GM12878 (cell line): ENCODE data around the gene DSTN. TPM values are rescaled to one million over a fixed set of nuclear protein-coding genes. Genes with fewer than 3 reads are reported as not detected.

Source experiments
- ATAC-seq: fragments of 200-7000 bp; cut with Tn5 transposase; 3 replicates; pipeline ENCODE4 v1.9.1; 2020; ENCODE audit warnings: mild to moderate bottlenecking, moderate library complexity
- BruUV-seq: library from RNA; stranded (reverse); fragments of 400-500 nt; replicated peaks from 2 replicates; lab custom pipeline; 2021; lab: Mats Ljungman, UMichigan
- CTCF ChIA-PET: fragments of 300-600 bp; sonication (Branson Sonifier 250); formaldehyde crosslinking; extraction: SDS; loops from one replicate; lab custom pipeline; 2021; ENCODE audit warnings: inconsistent platforms; lab: Yijun Ruan, JAX
- POLR2A ChIA-PET: fragments of 350-600 bp; formaldehyde crosslinking; extraction: SDS; loops from one replicate; lab custom pipeline; 2021; ENCODE audit warnings: inconsistent platforms; lab: Charles Lee
- RAD21 ChIA-PET: fragments of 300-600 bp; sonication (Branson Sonifier 250); formaldehyde crosslinking; loops from one replicate; lab custom pipeline; 2023; ENCODE audit warnings: antibody characterized with exemption; ENCODE audit not compliant: unreplicated experiment; lab: Charles Lee
- SMC1A ChIA-PET: fragments of 300-600 bp; sonication (Branson Sonifier 250); formaldehyde crosslinking; loops from one replicate; lab custom pipeline; 2023; ENCODE audit not compliant: unreplicated experiment, uncharacterized antibody; lab: Charles Lee
- DNase-seq: peaks from one replicate; pipeline ENCODE4 v3.0.0-alpha.2; 2011; ENCODE audit warnings: low read depth, low spot score
- FAIRE-seq: peaks from 3 replicates; lab custom pipeline; 2011; peaks lifted over from hg19 to GRCh38; lab: Jason Lieb, UNC
- H2AFZ ChIP-seq: 2 replicates; pipeline ENCODE4 v1.6.0; 2011; ENCODE audit warnings: low read depth, low read length, control low read depth; ENCODE audit not compliant: control insufficient read depth
- H3K27ac ChIP-seq: 2 replicates; pipeline ENCODE4 v1.5.1; 2011; ENCODE audit warnings: control low read depth; ENCODE audit not compliant: control insufficient read depth, insufficient read depth
- H3K27me3 ChIP-seq, 2 experiments: replicated peaks in 1 of 2; 2 replicates each; pipeline versions ENCODE4 v1.6.0 to v1.6.1; 2011; ENCODE audit warnings: low read length in 1 of 2; ENCODE audit not compliant: control insufficient read depth in 2 of 2, insufficient read depth in 2 of 2
- H3K36me3 ChIP-seq, 2 experiments: 2 replicates each; pipeline ENCODE4 v1.5.1; 2011; ENCODE audit warnings: low read length in 1 of 2; ENCODE audit not compliant: control insufficient read depth in 2 of 2, insufficient read depth in 2 of 2
- H3K4me1 ChIP-seq: 2 replicates; pipeline ENCODE4 v1.6.1; 2011; ENCODE audit warnings: mild to moderate bottlenecking, low read length, moderate library complexity, mixed read lengths; ENCODE audit not compliant: control insufficient read depth, insufficient read depth
- H3K4me2 ChIP-seq: 2 replicates; pipeline ENCODE4 v1.6.0; 2011; ENCODE audit warnings: control low read depth; ENCODE audit not compliant: control insufficient read depth, insufficient read depth
- H3K4me3 ChIP-seq: fragments of 200-600 bp; sonication (generic); 2 replicates; pipeline ENCODE4 v1.5.1; 2016
- H3K79me2 ChIP-seq: 2 replicates; pipeline ENCODE4 v1.6.0; 2011; ENCODE audit warnings: low read length; ENCODE audit not compliant: control insufficient read depth, insufficient read depth
- H3K9ac ChIP-seq: 2 replicates; pipeline ENCODE4 v1.8.0; 2011; ENCODE audit warnings: low read length, control low read depth, mixed read lengths; ENCODE audit not compliant: control insufficient read depth, insufficient read depth
- H3K9me3 ChIP-seq: replicated peaks from 3 replicates; pipeline ENCODE4 v1.5.1; 2011; ENCODE audit warnings: mild to moderate bottlenecking, low read length; ENCODE audit not compliant: control insufficient read depth, insufficient read depth
- H4K20me1 ChIP-seq: 2 replicates; pipeline ENCODE4 v1.6.0; 2011; ENCODE audit not compliant: control insufficient read depth, insufficient read depth
- CREM ChIP-seq: IDR thresholded peaks from 2 replicates; pipeline ENCODE4 v1.6.1; 2014; ENCODE audit warnings: antibody characterized with exemption, low read depth
- CTCF ChIP-seq, 3 experiments: IDR thresholded peaks in 2 of 3; conservative IDR thresholded peaks in 1 of 3; 2 replicates each; pipeline ENCODE4 v1.5.1; 2011; ENCODE audit warnings: low read depth in 3 of 3, low read length in 3 of 3, mild to moderate bottlenecking in 3 of 3, control low read depth in 2 of 3, moderate library complexity in 2 of 3, inconsistent platforms in 1 of 3, mixed read lengths in 1 of 3; ENCODE audit not compliant: control insufficient read depth in 2 of 3, insufficient read depth in 1 of 3; ENCODE audit errors: extremely low read depth in 1 of 3
- DPF2 ChIP-seq: fragments of 450-650 bp; IDR thresholded peaks from 2 replicates; pipeline ENCODE4 v1.6.1; 2017; ENCODE audit warnings: mild to moderate bottlenecking
- EED ChIP-seq: sonication (generic); IDR thresholded peaks from 2 replicates; pipeline ENCODE4 v1.6.1; 2016; ENCODE audit warnings: antibody characterized with exemption, low read depth
- IRF3 ChIP-seq: fragments of 450-650 bp; IDR thresholded peaks from 2 replicates; pipeline ENCODE4 v1.6.1; 2014; ENCODE audit warnings: mild to moderate bottlenecking
- KLF5 ChIP-seq: fragments of 450-650 bp; IDR thresholded peaks from 2 replicates; pipeline ENCODE4 v1.6.1; 2014; ENCODE audit warnings: mild to moderate bottlenecking; ENCODE audit not compliant: partially characterized antibody
- MYC ChIP-seq: IDR thresholded peaks from 2 replicates; pipeline ENCODE4 v1.6.1; 2011; ENCODE audit warnings: mild to moderate bottlenecking, low read length, moderate library complexity, inconsistent platforms; ENCODE audit not compliant: insufficient read depth, insufficient replicate concordance, insufficient read length, severe bottlenecking
- NFIC ChIP-seq: IDR thresholded peaks from 2 replicates; pipeline ENCODE4 v1.6.1; 2012; ENCODE audit warnings: low read depth, mild to moderate bottlenecking, inconsistent platforms, low read length, moderate library complexity
- NFXL1 ChIP-seq: fragments of 450-650 bp; IDR thresholded peaks from 2 replicates; pipeline ENCODE4 v1.6.1; 2017; ENCODE audit warnings: antibody characterized with exemption, mild to moderate bottlenecking, borderline replicate concordance
- PAX8 ChIP-seq: fragments of 450-650 bp; IDR thresholded peaks from 2 replicates; pipeline ENCODE4 v1.6.1; 2017; ENCODE audit warnings: mild to moderate bottlenecking, moderate library complexity
- RELA ChIP-seq: fragments of 450-650 bp; IDR thresholded peaks from 2 replicates; pipeline ENCODE4 v1.8.0; 2014; ENCODE audit warnings: borderline replicate concordance; ENCODE audit not compliant: partially characterized antibody
- SRF ChIP-seq, 2 experiments: IDR thresholded peaks; 2 replicates each; pipeline ENCODE4 v1.6.1; 2011; ENCODE audit warnings: low read depth in 2 of 2, low read length in 2 of 2, mild to moderate bottlenecking in 1 of 2, moderate library complexity in 1 of 2
- SUPT20H ChIP-seq: IDR thresholded peaks from 2 replicates; pipeline ENCODE4 v1.6.1; 2011; ENCODE audit warnings: low read depth, mild to moderate bottlenecking, low read length, moderate library complexity, borderline replicate concordance; ENCODE audit not compliant: control insufficient read depth
- TARDBP ChIP-seq: IDR thresholded peaks from 2 replicates; pipeline ENCODE4 v1.6.1; 2016; ENCODE audit warnings: borderline replicate concordance
- TCF12 ChIP-seq: IDR thresholded peaks from 2 replicates; pipeline ENCODE4 v1.6.1; 2011; ENCODE audit warnings: low read depth, mild to moderate bottlenecking, low read length
- TCF3 ChIP-seq: IDR thresholded peaks from 2 replicates; pipeline ENCODE4 v1.6.1; 2012; ENCODE audit warnings: low read depth, mild to moderate bottlenecking, low read length, borderline replicate concordance; ENCODE audit not compliant: insufficient read depth
- ZBTB40 ChIP-seq: fragments of 450-650 bp; IDR thresholded peaks from 2 replicates; pipeline ENCODE4 v1.6.1; 2016; ENCODE audit warnings: mild to moderate bottlenecking, moderate library complexity, borderline replicate concordance
- ZNF24 ChIP-seq: fragments of 450-650 bp; IDR thresholded peaks from 2 replicates; pipeline ENCODE4 v1.6.1; 2017; ENCODE audit warnings: antibody characterized with exemption, mild to moderate bottlenecking
- WGBS: methylation state at CpG from one replicate; pipeline ENCODE4 v1.1.6; 2016; ENCODE audit warnings: low lambda C conversion rate; ENCODE audit not compliant: insufficient replicate concordance, insufficient coverage; ENCODE audit errors: missing lambda C conversion rate; 5-methylcytosine and 5-hydroxymethylcytosine counted together
- in situ Hi-C: fragments of 300-500 bp; cut with MboI; formaldehyde crosslinking; loops from 9 replicates; pipeline ENCODE4 v1.14.3; 2018; ENCODE audit warnings: mixed read lengths
- intact Hi-C: fragments of 100-400 bp; cut with micrococcal nuclease; formaldehyde crosslinking; loops from one replicate; pipeline ENCODE4 v1.14.2; 2022; ENCODE audit not compliant: unreplicated experiment
- polyA plus RNA-seq, 11 experiments: library from polyadenylated mRNA; depleted of rRNA in 4 of 11; unstranded in 6 of 11; stranded (reverse) in 5 of 11; fragments of >200 nt; fragmentation: Nextera tagmentation in 4 of 11; fragmentation: Illumina TruSeq in 1 of 11; extraction: Ambion mirVana in 4 of 11; extraction: Trizol in 1 of 11; gene quantifications; 1 replicate in 1 of 11; 2 replicates in 10 of 11; pipeline versions ENCODE4 v1.2.1 to v1.2.3, GENCODE V29; 2011 to 2016; ENCODE audit warnings: inconsistent platforms in 2 of 11, missing spikeins in 2 of 11, low read depth in 1 of 11
- total RNA-seq, 4 experiments: library from RNA; depleted of rRNA in 3 of 4; stranded (reverse); fragments of >200 nt in 3 of 4; fragmentation: Illumina TruSeq in 1 of 4; extraction: Trizol in 1 of 4; gene quantifications; 2 replicates each; pipeline versions ENCODE4 v1.2.1 to v1.2.3, GENCODE V29; 2013 to 2021

The DSTN gene
- total and polyA plus RNA-seq, 10 of the 15 experiments (the other 5 are each of a cell fraction or from before 2014, with no cell fraction given): 26.7 to 137 (median 40.8) TPM

- no peaks in the 10 kb centered on the region for H3K36me3 ChIP-seq
- FAIRE-seq (no peak), ATAC-seq (no peak), DNase-seq (no peak)
- no peak overlapping the region for H3K27ac ChIP-seq
- H3K4me1 ChIP-seq: no peaks in the 10 kb centered on the region
- WGBS: 23% methylated on average over 5 of the region's 5 CpGs
- intact Hi-C loops: no loop called here
- H3K27me3 ChIP-seq: no peaks in the 10 kb centered on the region; a peak in 1 of 4 replicates
- no peaks in the 10 kb centered on the region for H4K20me1 ChIP-seq
- RAD21 ChIA-PET: no interaction called here
- no peak overlapping the region for H3K4me3 ChIP-seq
- no peaks in the 10 kb centered on the region for H3K79me2 ChIP-seq
- POLR2A ChIA-PET: no interaction called here
- BruUV-seq: no TSS peak
- CTCF ChIA-PET: no interaction called here
- no peaks in the 10 kb centered on the region for H3K9me3 ChIP-seq
- H3K9ac ChIP-seq: no peak overlapping the region
- no peak overlapping the region for H2AFZ ChIP-seq
- in situ Hi-C loops: no loop called here
- SMC1A ChIA-PET: interaction anchor here (1.1 kb wide), 1 partner anchor 10 kb away, joined by 4 read pairs; no protein-coding TSS in a partner anchor
- no peak overlapping the region for H3K4me2 ChIP-seq
- TF ChIP-seq KLF5 (no peak), TCF12 (no peak), SRF (IDR thresholded peaks at IDR 0.05; ENCODE audit: low read depth in 2 of 2, low read length in 2 of 2) (no peak), TARDBP (no peak), IRF3 (no peak), EED (no peak), CREM (no peak), RELA (no peak), MYC (no peak), SUPT20H (no peak), NFIC (no peak), DPF2 (no peak), TCF3 (no peak), PAX8 (no peak), ZBTB40 (no peak), ZNF24 (no peak), NFXL1 (no peak), CTCF (IDR thresholded peaks at IDR 0.05 in 2 of 3, conservative IDR thresholded peaks at IDR 0.05 in 1 of 3; ENCODE audit: control insufficient read depth in 2 of 3, extremely low read depth in 1 of 3, insufficient read depth in 1 of 3, low read depth in 3 of 3, low read length in 3 of 3) (no peak)
Measured at GRCh38 chr20:17560344-17561074, 9.4 kb upstream of the DSTN start.
